Bronchial epithelial cell (primary cell): ENCODE measurements around the gene MAN1B1. TPM values are rescaled to one million over a fixed set of nuclear protein-coding genes. Genes with fewer than 3 reads are reported as not detected.
A peak's percentile ranks its signal among the peaks of the same experiment; 100 is the strongest.

Experiments used
- DNase-seq: peaks from one replicate; pipeline ENCODE4 v3.0.0-alpha.2; 2010; ENCODE audit warnings: low read depth
- FAIRE-seq: peaks from 2 replicates; lab custom pipeline; 2011; peaks lifted over from hg19 to GRCh38; lab: Jason Lieb, UNC
- H3K27me3 ChIP-seq: 2 replicates; pipeline ENCODE4 v1.5.1; 2011; ENCODE audit warnings: low read length; ENCODE audit not compliant: control insufficient read depth, insufficient read depth
- H3K36me3 ChIP-seq: 2 replicates; pipeline ENCODE4 v1.5.1; 2011; ENCODE audit warnings: low read length; ENCODE audit not compliant: control insufficient read depth, insufficient read depth
- H3K4me3 ChIP-seq: 2 replicates; pipeline ENCODE4 v1.5.1; 2011; ENCODE audit warnings: mild to moderate bottlenecking, low read depth, low read length, control low read depth
- CTCF ChIP-seq: IDR thresholded peaks from 2 replicates; pipeline ENCODE4 v1.5.1; 2011; ENCODE audit warnings: mild to moderate bottlenecking, moderate library complexity, low read length, control low read depth, inconsistent platforms; ENCODE audit not compliant: insufficient read depth, severe bottlenecking
- total RNA-seq: library from RNA; depleted of rRNA; stranded (reverse); fragments of >200 nt; gene quantifications from 2 replicates; pipeline ENCODE4 v1.2.1, GENCODE V29; 2014

Gene MAN1B1
- total RNA-seq, 1 donor from 2014 or later, result 65.3 TPM

GRCh38 chr9:137040568-137040967, 46.2 kb upstream of the MAN1B1 start:
- peaks cover 6% of the 10 kb centered on the region for H3K36me3 ChIP-seq
- no peak for TF ChIP-seq CTCF
- no peak overlapping the region for H3K4me3 ChIP-seq
- DNase-seq, result no peak
- H3K27me3 ChIP-seq, result no peaks in the 10 kb centered on the region
- no peak for FAIRE-seq

GRCh38 chr9:137041124-137041523, 45.7 kb upstream of the MAN1B1 start:
- no peak for FAIRE-seq
- H3K27me3 ChIP-seq, result no peaks in the 10 kb centered on the region
- DNase-seq, result no peak
- no peak overlapping the region for H3K4me3 ChIP-seq
- peaks cover 6% of the 10 kb centered on the region for H3K36me3 ChIP-seq
- TF ChIP-seq CTCF, result no peak

GRCh38 chr9:137042751-137043727, 43.7 kb upstream of the MAN1B1 start:
- no peak for TF ChIP-seq CTCF
- no peak for FAIRE-seq
- Histone ChIP-seq H3K4me3 (no peak overlapping the region), H3K36me3 (peaks cover 6% of the 10 kb centered on the region), H3K27me3 (peaks cover 4% of the 10 kb centered on the region)
- no peak for DNase-seq

- H3K4me3 ChIP-seq, result no peak overlapping the region
- peaks cover 4% of the 10 kb centered on the region for H3K27me3 ChIP-seq
- peaks cover 4% of the 10 kb centered on the region for H3K36me3 ChIP-seq
- FAIRE-seq (no peak), DNase-seq (no peak)
- TF ChIP-seq CTCF, result no peak
Measured at GRCh38 chr9:137044037-137044436, 42.7 kb upstream of the MAN1B1 start.

- H3K27me3 ChIP-seq, result peaks cover 4% of the 10 kb centered on the region
- FAIRE-seq, result no peak
- TF ChIP-seq CTCF, result no peak
- H3K4me3 ChIP-seq, result peak overlapping the region; percentile 63
- DNase-seq, result no peak
- H3K36me3 ChIP-seq, result peaks cover 4% of the 10 kb centered on the region
Measured at GRCh38 chr9:137044502-137045177, 42.1 kb upstream of the MAN1B1 start.
